ENCODE measurements around the gene DAZAP2. TPM values are rescaled to one million over a fixed set of nuclear protein-coding genes. Genes with fewer than 3 reads are reported as not detected.

Gene DAZAP2
- total and polyA plus RNA-seq, 2 of the 13 experiments (the other 11 are each of a cell fraction or from before 2014, with no cell fraction given): 64.5 to 222 TPM

- Histone ChIP-seq H3K4me3 (replicated peaks in 1 of 3; ENCODE audit: insufficient read depth in 1 of 3, low read depth in 2 of 3, low read length in 3 of 3) (no peak overlapping the region), H3K79me2 (ENCODE audit: insufficient read depth, low read length) (no peaks in the 10 kb centered on the region), H2AFZ (ENCODE audit: low read length) (no peak overlapping the region), H3K4me1 (ENCODE audit: insufficient read depth, low read length) (peaks cover 12% of the 10 kb centered on the region), H3K9ac (ENCODE audit: insufficient read depth, low read depth, low read length) (no peak overlapping the region), H3K27ac (ENCODE audit: extremely low read length, insufficient read depth, low read length) (no peak overlapping the region), H4K20me1 (ENCODE audit: insufficient read depth, low read length) (no peaks in the 10 kb centered on the region), H3K4me2 (ENCODE audit: low read depth, low read length) (no peak overlapping the region), H3K36me3 (replicated peaks in 1 of 2; ENCODE audit: control insufficient read depth in 1 of 2, insufficient read depth in 2 of 2, low read length in 2 of 2) (no peaks in the 10 kb centered on the region), H3K27me3 (ENCODE audit: control insufficient read depth in 1 of 2, insufficient read depth in 2 of 2, low read length in 2 of 2) (no peaks in the 10 kb centered on the region), H3K9me3 (ENCODE audit: low read length) (no peaks in the 10 kb centered on the region)
- 0% methylated on average over 1 of the region's 1 CpG for WGBS (ENCODE audit: low lambda C conversion rate)
- in situ Hi-C loops (cut with HindIII; ENCODE audit: extremely low pct_ligation_motif_present, low pct_unique_long_range_greater_than_20kb): no loop called here
- no TSS peak for BruUV-seq (replicated peaks)
- ChIA-PET CTCF (ENCODE audit: low intra/inter-chr PET ratio, low total read pairs) (no interaction called here), POLR2A (no interaction called here)
- TF ChIP-seq ZNF263 (CRISPR knock-in tag; IDR thresholded peaks at IDR 0.05): no peak
- no peak for TF ChIP-seq PRDM15 (CRISPR knock-in tag; IDR thresholded peaks at IDR 0.05)
- TF ChIP-seq ONECUT2 (CRISPR knock-in tag; IDR thresholded peaks at IDR 0.05): no peak
- no peak for TF ChIP-seq ZNF878 (CRISPR knock-in tag; IDR thresholded peaks at IDR 0.05)
- no peak for TF ChIP-seq MAFG (CRISPR knock-in tag; IDR thresholded peaks at IDR 0.05)
- no peak for TF ChIP-seq HMGA1 (CRISPR knock-in tag; conservative IDR thresholded peaks at IDR 0.05)
- TF ChIP-seq ZBTB7B (CRISPR knock-in tag; IDR thresholded peaks at IDR 0.05): no peak
- TF ChIP-seq, protein P1, sequence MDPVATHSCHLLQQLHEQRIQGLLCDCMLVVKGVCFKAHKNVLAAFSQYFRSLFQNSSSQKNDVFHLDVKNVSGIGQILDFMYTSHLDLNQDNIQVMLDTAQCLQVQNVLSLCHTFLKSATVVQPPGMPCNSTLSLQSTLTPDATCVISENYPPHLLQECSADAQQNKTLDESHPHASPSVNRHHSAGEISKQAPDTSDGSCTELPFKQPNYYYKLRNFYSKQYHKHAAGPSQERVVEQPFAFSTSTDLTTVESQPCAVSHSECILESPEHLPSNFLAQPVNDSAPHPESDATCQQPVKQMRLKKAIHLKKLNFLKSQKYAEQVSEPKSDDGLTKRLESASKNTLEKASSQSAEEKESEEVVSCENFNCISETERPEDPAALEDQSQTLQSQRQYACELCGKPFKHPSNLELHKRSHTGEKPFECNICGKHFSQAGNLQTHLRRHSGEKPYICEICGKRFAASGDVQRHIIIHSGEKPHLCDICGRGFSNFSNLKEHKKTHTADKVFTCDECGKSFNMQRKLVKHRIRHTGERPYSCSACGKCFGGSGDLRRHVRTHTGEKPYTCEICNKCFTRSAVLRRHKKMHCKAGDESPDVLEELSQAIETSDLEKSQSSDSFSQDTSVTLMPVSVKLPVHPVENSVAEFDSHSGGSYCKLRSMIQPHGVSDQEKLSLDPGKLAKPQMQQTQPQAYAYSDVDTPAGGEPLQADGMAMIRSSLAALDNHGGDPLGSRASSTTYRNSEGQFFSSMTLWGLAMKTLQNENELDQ (CRISPR knock-in tag; IDR thresholded peaks at IDR 0.05; ENCODE audit: borderline replicate concordance): no peak
- TF ChIP-seq GABPA (IDR thresholded peaks at IDR 0.05; ENCODE audit: low read depth, low read length): no peak
- no peak for TF ChIP-seq GABPA (CRISPR knock-in tag; IDR thresholded peaks at IDR 0.05; ENCODE audit: low read depth)
- TF ChIP-seq, protein P2, sequence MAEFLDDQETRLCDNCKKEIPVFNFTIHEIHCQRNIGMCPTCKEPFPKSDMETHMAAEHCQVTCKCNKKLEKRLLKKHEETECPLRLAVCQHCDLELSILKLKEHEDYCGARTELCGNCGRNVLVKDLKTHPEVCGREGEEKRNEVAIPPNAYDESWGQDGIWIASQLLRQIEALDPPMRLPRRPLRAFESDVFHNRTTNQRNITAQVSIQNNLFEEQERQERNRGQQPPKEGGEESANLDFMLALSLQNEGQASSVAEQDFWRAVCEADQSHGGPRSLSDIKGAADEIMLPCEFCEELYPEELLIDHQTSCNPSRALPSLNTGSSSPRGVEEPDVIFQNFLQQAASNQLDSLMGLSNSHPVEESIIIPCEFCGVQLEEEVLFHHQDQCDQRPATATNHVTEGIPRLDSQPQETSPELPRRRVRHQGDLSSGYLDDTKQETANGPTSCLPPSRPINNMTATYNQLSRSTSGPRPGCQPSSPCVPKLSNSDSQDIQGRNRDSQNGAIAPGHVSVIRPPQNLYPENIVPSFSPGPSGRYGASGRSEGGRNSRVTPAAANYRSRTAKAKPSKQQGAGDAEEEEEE (CRISPR knock-in tag; IDR thresholded peaks at IDR 0.05; ENCODE audit: borderline replicate concordance): no peak
- TF ChIP-seq ZNF792 (CRISPR knock-in tag; IDR thresholded peaks at IDR 0.05): no peak
- TF ChIP-seq ATF7 (IDR thresholded peaks at IDR 0.05): no peak
- no peak for TF ChIP-seq ATF7 (CRISPR knock-in tag; IDR thresholded peaks at IDR 0.05)
- DNase-seq (ENCODE audit: low spot score) (no peak), ATAC-seq (no peak), FAIRE-seq (no peak)
- intact Hi-C loops (cut with micrococcal nuclease; ENCODE audit: unreplicated experiment): no loop called here
Measured at GRCh38 chr12:51275088-51275487, 36.5 kb downstream of the DAZAP2 start.

All from HepG2 (cell line).